Subcutaneous adipose tissue (tissue), 4 donors: ENCODE data around the gene SLC7A6OS. TPM values are rescaled to one million over a fixed set of nuclear protein-coding genes. Genes with fewer than 3 reads are reported as not detected.

Source experiments
- CTCF ChIP-seq: fragments of 450-650 bp; IDR thresholded peaks from one replicate; pipeline ENCODE4 v1.5.1; 2016; ENCODE audit warnings: low read depth, mild to moderate bottlenecking, control low read depth, antibody characterized with exemption, moderate library complexity
- total RNA-seq, 4 donors: library from RNA; depleted of rRNA; stranded (reverse); fragments of >200 nt; gene quantifications; one replicate each; pipeline ENCODE4 v1.1.0, GENCODE V29; 2016

Gene SLC7A6OS
- 10 to 100 TPM; 10.4 to 16.8 (median 14.8) TPM for total RNA-seq

GRCh38 chr16:68310774-68311511 is at the start of gene SLC7A6OS, which contains the start of gene PRMT7:
Gene SLC7A6OS, minus strand, starts transcription at chr16:68310946. Its CDS starts 20 bp downstream, at chr16:68310926.
Gene PRMT7, plus strand, starts transcription at chr16:68311019. Its CDS starts 4,961 bp downstream, at chr16:68315980.
- TF ChIP-seq CTCF = no peak

- TF ChIP-seq CTCF = no peak
Observed at GRCh38 chr16:68359398-68360191, 48.8 kb upstream of the SLC7A6OS start.

- no peak for TF ChIP-seq CTCF
Observed at GRCh38 chr16:68358951-68359350, 48.2 kb upstream of the SLC7A6OS start.

GRCh38 chr16:68357923-68358322 is 47.2 kb upstream of the SLC7A6OS start:
- no peak for TF ChIP-seq CTCF

- no peak for TF ChIP-seq CTCF
Observed at GRCh38 chr16:68357521-68357922, 46.8 kb upstream of the SLC7A6OS start.

- no peak for TF ChIP-seq CTCF
Observed at GRCh38 chr16:68356919-68357286, 46.2 kb upstream of the SLC7A6OS start.

- TF ChIP-seq CTCF = no peak
Observed at GRCh38 chr16:68356249-68356918, 45.6 kb upstream of the SLC7A6OS start.
